Amniotic epithelial cell (primary cell): ENCODE data around the gene ROPN1.

Experiments
- DNase-seq: peaks from one replicate; pipeline ENCODE4 v3.0.0-alpha.2; 2010; ENCODE audit warnings: low read depth

The ROPN1 gene

DNA sequence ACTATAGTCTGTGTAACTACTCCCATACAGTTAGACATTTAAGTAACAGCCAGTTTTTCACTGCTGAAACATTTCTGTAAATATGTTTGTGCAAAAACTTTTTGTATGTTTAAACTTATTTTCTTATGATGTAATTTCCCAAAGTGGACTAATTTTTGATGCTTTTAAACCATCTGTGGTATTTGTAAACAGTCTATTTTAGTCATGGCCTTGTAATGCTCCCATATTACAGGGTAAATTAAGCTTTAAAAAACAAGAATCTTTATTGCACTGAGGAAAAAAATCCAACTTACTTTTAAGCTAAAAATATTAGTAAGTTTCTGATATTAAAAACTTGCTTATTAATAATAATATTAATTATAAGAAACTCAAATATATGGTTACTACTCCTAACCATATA, 44.4 kb downstream of the ROPN1 start:
- DNase-seq: no peak

DNA sequence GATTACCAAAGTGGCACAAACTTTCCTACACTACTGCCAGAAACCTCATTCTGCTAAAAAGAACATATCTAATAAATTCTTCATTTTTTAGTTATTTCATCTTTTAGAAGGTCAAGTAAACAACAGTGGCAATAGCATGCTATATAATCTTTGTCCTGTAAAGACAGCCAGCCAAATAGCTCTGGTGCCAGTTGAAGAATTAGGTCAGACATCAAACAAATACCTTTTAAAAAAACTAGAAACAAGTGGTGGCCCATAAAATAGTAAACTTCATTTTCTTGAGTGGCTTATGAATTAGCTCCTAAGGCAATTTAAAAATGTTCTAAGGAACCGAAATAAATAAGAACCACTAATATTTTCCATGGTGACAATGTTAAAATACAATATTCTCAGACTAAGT, 50.4 kb downstream of the ROPN1 start:
- DNase-seq: no peak

DNA sequence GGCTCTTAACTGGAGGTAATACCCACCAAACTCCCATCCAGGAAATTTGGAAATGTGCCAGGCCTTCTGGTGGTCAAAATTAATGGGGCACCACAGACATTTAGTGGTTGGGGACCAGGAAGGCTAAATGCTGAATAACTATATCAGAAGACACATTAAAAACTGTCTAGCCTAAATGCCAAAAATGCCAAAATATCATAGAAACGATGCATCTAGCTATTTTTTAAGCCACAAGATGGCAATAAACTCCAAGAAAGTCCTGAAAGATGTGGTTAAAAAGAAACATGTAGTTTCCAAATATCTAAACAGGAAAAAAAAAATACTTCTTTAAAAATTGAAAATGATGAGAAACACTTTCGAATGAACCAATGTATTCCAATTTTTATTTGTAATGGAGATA, 50.8 kb downstream of the ROPN1 start:
- no peak for DNase-seq

- DNase-seq: no peak
Measured at GRCh38 chr3:123939706-123940105, 52.2 kb downstream of the ROPN1 start.

DNA sequence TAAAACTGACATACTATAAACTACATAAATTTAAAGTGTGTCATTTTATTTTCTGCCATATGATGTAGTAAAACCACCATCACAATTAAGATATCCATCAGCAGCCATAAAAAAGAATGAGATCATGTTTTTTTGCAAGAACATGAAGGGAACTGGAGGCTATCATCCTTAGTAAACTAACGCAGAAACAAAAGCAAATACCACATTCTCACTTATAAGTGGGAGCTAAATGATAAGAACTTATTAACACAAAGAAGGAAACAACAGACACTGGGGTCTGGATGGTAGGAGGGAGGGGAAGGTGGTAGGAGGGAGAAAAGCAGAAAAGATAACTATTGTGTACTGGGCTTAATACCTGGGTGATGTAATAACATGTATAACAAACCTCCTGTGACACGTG, 55.5 kb downstream of the ROPN1 start:
- peak; percentile 65 for DNase-seq

- no peak for DNase-seq
Measured at GRCh38 chr3:123935830-123936229, 56.1 kb downstream of the ROPN1 start.

DNA sequence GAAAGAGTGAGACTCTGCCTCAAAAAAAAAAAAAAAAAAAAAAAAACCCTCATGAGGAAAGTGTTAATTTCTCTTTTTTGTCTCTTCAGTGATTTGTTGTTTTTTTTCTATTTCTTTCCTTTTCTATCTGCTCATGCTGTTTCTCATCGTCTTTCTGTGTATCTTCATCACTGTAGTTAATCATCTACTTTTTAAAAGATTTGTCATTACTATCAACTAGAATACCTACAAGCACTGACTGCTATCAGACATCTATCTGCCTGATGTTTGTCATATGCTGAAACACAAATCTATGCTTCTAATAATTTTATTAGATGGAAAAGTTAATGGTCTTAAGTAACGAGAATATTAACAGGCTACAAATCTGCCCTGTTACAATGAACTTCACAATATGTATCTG, 57.7 kb downstream of the ROPN1 start:
- no peak for DNase-seq

DNA sequence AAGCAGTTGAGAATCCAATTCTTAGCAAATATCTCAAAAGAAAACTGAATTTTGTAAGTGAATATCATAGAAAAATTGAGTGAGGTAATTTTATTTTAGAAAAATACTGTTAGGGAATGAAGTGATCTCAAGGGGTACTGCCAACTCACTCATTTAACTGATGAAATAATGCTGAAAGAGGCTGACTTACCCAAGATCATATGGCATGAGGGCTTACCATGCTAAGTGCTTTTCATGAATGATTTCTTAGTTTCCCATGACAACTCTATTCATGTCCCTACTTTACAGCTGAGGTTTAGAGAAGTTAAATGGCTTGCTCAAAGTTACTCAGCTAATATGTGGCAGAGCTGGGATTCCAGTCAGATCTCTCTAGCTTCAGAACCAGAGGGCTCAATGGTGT, 61.5 kb downstream of the ROPN1 start:
- no peak for DNase-seq

- no peak for DNase-seq
Measured at GRCh38 chr3:123929325-123929724, 62.6 kb downstream of the ROPN1 start.

DNA sequence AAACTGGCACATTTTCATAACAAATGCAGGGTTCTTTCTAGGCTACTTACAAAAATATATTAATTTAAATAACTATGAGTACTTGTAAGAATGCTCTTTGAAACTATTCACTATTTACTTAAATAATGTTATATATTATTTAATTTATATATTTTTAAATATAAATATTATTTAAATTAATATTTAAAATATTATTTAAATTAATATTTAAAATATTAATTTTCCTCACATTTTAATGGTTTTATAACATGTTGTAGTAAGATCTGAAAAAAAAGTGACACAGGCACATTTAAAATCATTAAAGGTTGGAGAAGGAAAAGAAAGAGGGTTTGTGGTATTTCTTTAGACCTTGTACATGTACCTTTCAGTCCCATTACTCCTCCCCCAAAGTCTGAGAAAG, 65.5 kb downstream of the ROPN1 start:
- no peak for DNase-seq

GRCh38 chr3:123920868-123921267, 71.1 kb downstream of the ROPN1 start:
- no peak for DNase-seq

- peak; percentile 9 for DNase-seq
Measured at GRCh38 chr3:123920383-123920782, 71.5 kb downstream of the ROPN1 start.

GRCh38 chr3:123919353-123919752, 72.6 kb downstream of the ROPN1 start:
- DNase-seq: no peak
